HFF-Myc (cell line): ENCODE measurements around the gene UIMC1.

Source experiments
- DNase-seq: peaks from one replicate; pipeline ENCODE4 v3.0.0-alpha.2; 2011; ENCODE audit warnings: low read depth; ENCODE audit errors: extremely low read depth
- H3K4me3 ChIP-seq: replicated peaks from 2 replicates; pipeline ENCODE4 v1.5.1; 2011; ENCODE audit warnings: low read depth, mild to moderate bottlenecking, control low read depth, low read length
- TF ChIP-seq, protein P1 (sequence below): IDR thresholded peaks from 2 replicates; pipeline ENCODE4 v1.5.1; 2012; ENCODE audit warnings: mild to moderate bottlenecking, low read depth, low read length, control low read depth; ENCODE audit errors: missing control alignments

The UIMC1 gene

DNA sequence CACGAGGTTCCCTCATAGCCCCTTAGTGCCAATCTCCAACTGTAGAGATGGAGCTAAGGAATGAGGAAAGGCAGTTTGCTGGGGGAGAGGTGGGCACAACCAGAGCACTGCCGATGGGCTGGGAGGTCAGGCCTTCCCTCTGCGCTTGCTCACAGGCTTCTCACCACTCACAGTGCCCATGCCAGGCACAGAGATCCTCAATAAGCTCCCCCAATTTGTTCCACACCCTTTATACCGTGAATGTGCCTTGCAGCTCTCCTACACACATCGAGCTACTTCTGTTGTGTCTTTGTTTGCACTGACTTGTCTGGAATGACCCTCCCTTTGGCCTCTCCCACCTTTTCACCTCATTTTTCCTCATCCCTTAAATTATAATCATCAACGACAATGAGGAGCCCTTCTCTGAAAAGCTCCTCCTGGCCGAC is 105.8 kb downstream of the UIMC1 start:
- H3K4me3 ChIP-seq = no peak overlapping the region
- no peak for DNase-seq
- TF ChIP-seq, protein P1, sequence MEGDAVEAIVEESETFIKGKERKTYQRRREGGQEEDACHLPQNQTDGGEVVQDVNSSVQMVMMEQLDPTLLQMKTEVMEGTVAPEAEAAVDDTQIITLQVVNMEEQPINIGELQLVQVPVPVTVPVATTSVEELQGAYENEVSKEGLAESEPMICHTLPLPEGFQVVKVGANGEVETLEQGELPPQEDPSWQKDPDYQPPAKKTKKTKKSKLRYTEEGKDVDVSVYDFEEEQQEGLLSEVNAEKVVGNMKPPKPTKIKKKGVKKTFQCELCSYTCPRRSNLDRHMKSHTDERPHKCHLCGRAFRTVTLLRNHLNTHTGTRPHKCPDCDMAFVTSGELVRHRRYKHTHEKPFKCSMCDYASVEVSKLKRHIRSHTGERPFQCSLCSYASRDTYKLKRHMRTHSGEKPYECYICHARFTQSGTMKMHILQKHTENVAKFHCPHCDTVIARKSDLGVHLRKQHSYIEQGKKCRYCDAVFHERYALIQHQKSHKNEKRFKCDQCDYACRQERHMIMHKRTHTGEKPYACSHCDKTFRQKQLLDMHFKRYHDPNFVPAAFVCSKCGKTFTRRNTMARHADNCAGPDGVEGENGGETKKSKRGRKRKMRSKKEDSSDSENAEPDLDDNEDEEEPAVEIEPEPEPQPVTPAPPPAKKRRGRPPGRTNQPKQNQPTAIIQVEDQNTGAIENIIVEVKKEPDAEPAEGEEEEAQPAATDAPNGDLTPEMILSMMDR = no peak

DNA sequence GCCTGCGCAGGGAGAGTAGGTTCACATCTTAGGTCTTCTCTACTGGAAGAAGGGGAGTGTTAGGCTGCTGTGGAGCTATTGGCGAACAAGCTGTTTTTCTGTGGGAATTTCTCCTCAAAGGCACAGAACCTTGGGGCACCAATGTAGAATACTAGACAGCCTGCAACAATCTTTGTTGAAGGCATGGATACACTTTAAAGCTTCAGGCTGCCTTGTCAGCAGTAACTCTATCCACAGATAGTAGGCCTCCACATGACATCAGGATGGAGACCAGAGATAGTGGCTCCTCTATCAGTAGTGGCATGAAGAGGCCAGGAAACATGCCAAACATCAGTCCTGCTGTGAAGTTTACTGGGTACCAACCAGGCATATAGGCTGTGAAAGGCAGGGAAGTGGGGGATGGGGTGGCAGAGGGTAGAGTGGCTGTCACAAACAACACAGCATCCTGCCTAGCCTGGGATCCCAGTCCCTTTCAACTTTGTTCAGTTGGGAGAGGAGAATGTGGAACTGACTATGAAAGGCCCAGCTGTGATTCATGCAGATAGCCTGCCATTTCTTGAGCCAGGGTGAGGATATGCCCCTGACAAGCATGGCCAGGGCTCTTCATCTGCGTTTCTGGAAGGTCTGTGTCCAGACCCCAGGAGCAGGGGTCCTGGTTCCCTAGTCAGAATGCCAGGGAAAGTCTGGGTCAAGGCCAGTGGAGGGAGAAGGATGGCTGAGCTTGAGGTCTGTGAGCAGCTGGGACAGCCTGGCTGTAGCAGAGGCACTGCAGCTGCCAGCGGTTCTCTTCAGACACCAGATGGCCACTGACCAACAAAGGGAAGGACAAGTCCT is 106.4 kb downstream of the UIMC1 start:
- TF ChIP-seq, protein P1 = no peak
- no peak for DNase-seq
- no peak overlapping the region for H3K4me3 ChIP-seq

DNA sequence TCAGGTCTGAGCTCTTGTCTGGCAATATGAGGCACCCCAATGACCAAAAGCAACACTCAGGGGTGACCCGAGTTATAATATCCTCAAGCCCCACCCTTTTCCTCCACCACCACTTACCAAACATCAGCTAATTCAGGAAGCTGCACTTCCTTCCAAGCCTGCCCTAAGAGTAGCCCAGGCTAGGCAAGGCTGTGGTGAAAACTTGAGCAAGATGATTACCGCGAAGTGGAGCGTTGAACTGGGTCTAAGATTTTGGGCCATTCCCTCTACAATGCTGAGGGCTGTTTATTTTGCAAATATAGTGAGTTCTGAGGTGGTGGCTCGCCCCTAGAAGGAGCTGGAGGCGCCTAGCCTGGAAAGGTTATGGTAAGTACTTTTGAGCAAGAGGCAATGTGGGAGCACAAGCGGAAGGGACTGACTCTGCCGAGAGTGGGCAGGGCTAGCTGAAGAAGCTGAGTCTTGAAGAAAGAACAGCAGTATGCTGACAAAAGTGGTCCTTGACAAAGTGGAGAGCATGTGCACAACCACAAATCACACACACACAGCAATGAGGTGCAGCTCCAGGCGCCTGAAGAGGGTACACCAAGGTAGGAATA is 107.2 kb downstream of the UIMC1 start, which contains the start of gene HK3:
Gene HK3 (minus strand): TSS at position 51 of the 596 bp plus-strand sequence. CDS start 3,187 bp downstream, outside the sequence.
- TF ChIP-seq, protein P1 = no peak
- DNase-seq = no peak
- no peak within 1 kb of the TSS for H3K4me3 ChIP-seq

DNA sequence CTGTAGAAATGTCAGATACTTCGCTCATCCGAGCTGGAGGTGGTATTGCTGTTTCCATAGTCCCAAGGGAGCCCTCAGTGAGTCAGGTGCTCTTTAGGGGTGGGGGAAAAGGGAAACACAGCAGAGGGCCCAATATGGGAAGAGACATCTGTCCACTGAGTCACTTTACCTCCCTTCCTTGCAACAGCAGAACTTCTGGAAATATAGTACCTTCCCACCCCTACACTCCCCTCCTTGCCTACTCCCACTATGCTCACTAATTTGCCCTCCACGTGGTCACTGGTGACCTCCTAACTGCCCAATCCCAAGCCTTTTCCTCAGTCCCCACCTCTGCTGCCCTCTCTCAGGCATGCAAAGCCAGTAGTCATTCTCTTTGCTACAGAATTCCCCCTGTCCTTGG is 109.3 kb downstream of the UIMC1 start:
- DNase-seq = no peak
- TF ChIP-seq, protein P1 = no peak

DNA sequence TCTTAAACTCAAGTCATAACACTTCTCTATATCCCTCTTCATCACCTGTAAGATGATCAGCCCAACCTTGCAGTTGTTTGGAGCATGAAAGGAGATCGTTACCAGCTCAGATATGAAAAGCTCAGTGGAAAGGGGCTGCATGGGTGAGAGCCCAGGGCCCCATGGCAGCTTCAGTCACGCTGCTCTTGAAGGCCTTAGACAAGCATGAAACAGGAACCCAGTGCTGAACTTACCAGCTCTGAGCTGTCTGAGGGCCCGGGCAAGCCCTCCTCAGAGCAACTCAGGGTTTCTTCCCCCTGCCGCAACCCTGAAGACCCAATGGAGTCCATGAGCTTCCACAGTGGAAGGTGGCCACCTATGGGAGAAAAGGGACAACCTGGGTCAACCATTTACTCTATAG is 110.7 kb downstream of the UIMC1 start:
- DNase-seq = no peak
- no peak overlapping the region for H3K4me3 ChIP-seq
- TF ChIP-seq, protein P1 = no peak

More for the DNA sequence above, 109.3 kb downstream of the UIMC1 start:
- H3K4me3 ChIP-seq = no peak overlapping the region

DNA sequence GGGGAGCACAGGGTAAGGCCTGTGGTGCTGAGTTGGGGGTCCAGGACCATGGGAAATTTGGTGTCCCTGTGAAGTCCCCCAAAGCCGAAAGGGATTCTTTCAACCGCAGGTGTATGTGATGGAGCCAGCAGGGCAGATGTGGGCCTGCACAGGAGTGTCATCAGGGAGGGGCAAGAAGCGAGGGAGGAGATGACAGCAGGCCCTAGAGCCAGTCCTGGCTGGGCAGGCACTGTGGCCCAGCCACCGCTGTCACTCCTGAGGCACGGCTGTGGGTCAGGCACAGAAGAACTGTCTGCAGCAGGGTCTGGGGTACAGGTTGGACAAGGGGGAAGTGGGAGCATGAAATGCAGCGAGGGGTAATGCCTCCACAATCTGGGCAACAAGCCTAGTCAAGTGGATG is 112.3 kb downstream of the UIMC1 start:
- TF ChIP-seq, protein P1 = no peak
- H3K4me3 ChIP-seq = no peak overlapping the region
- DNase-seq = no peak
